ENCODE measurements around the gene CCNI2.

- TF ChIP-seq POLR2A (IDR thresholded peaks at IDR 0.05; ENCODE audit: low read length) (no peak), GATA1 (IDR thresholded peaks at IDR 0.05; ENCODE audit: low read depth, low read length) (no peak)
Observed at GRCh38 chr5:132759114-132760048, 12.2 kb downstream of the CCNI2 start.
